Large intestine (tissue), 3 donors: ENCODE measurements around the gene PRDM15. TPM values are rescaled to one million over a fixed set of nuclear protein-coding genes. Genes with fewer than 3 reads are reported as not detected.
A peak's percentile ranks its signal among the peaks of the same experiment; 100 is the strongest.

Source experiments
- DNase-seq, 2 donors: peaks; one replicate each; pipeline versions ENCODE4 v3.0.0 to v3.0.0-alpha.2; 2013
- H3K27ac ChIP-seq: one replicate; pipeline ENCODE4 v1.5.1; 2013; ENCODE audit warnings: low read length
- H3K27me3 ChIP-seq: 2 replicates; pipeline ENCODE4 v1.6.1; 2013; ENCODE audit warnings: low read length; ENCODE audit not compliant: control insufficient read depth, insufficient read depth
- H3K36me3 ChIP-seq: 2 replicates; pipeline ENCODE4 v1.6.1; 2013; ENCODE audit warnings: low read length; ENCODE audit not compliant: control insufficient read depth, insufficient read depth
- H3K4me1 ChIP-seq: one replicate; pipeline ENCODE4 v1.6.1; 2013; ENCODE audit warnings: low read length; ENCODE audit not compliant: control insufficient read depth, insufficient read depth
- H3K4me3 ChIP-seq: one replicate; pipeline ENCODE4 v1.5.1; 2013; ENCODE audit warnings: low read length
- H3K9me3 ChIP-seq: one replicate; pipeline ENCODE4 v1.6.1; 2013; ENCODE audit warnings: mild to moderate bottlenecking, low read depth, low read length, moderate library complexity; ENCODE audit not compliant: control insufficient read depth
- WGBS: methylation state at CpG from one replicate; pipeline ENCODE4 v1.1.5; 2013; ENCODE audit warnings: low lambda C conversion rate; ENCODE audit not compliant: insufficient coverage; 5-methylcytosine and 5-hydroxymethylcytosine counted together
- polyA plus RNA-seq: library from polyadenylated mRNA; unstranded; fragments of 120-200 nt; gene quantifications from one replicate; pipeline ENCODE4 v1.2.1, GENCODE V29; 2013

PRDM15 gene
- polyA plus RNA-seq, 1 donor, result 6.0 TPM

GRCh38 chr21:41816583-41817165, 62.5 kb downstream of the PRDM15 start:
- H3K4me3 ChIP-seq, result no peak overlapping the region
- peak overlapping the region; percentile 38 for H3K27ac ChIP-seq
- no CpG with 5 or more reads among the region's 12 CpGs for WGBS
- DNase-seq, result peak; percentile 43 to 50
- H3K4me1 ChIP-seq, result peaks cover 4% of the 10 kb centered on the region
- H3K36me3 ChIP-seq, result peaks cover 28% of the 10 kb centered on the region
- no peaks in the 10 kb centered on the region for H3K27me3 ChIP-seq
- peaks cover 3% of the 10 kb centered on the region for H3K9me3 ChIP-seq

GRCh38 chr21:41815652-41816582, 63.2 kb downstream of the PRDM15 start:
- Histone ChIP-seq H3K9me3 (peaks cover 3% of the 10 kb centered on the region), H3K4me1 (peaks cover 4% of the 10 kb centered on the region), H3K4me3 (no peak overlapping the region), H3K36me3 (peaks cover 27% of the 10 kb centered on the region), H3K27me3 (no peaks in the 10 kb centered on the region), H3K27ac (no peak overlapping the region)
- WGBS, result no CpG with 5 or more reads among the region's 50 CpGs
- DNase-seq, result no peak

- H3K36me3 ChIP-seq, result peaks cover 28% of the 10 kb centered on the region
Measured at GRCh38 chr21:41813226-41813625, 65.9 kb downstream of the PRDM15 start.

GRCh38 chr21:41812679-41813078, 66.5 kb downstream of the PRDM15 start:
- DNase-seq, result no peak
- H3K36me3 ChIP-seq, result peaks cover 28% of the 10 kb centered on the region
- H3K27me3 ChIP-seq, result no peaks in the 10 kb centered on the region
- H3K4me3 ChIP-seq, result no peak overlapping the region
- peaks cover 3% of the 10 kb centered on the region for H3K9me3 ChIP-seq
- WGBS, result no CpG with 5 or more reads among the region's 13 CpGs
- H3K4me1 ChIP-seq, result peaks cover 4% of the 10 kb centered on the region
- no peak overlapping the region for H3K27ac ChIP-seq

More at GRCh38 chr21:41813226-41813625, 65.9 kb downstream of the PRDM15 start:
- no CpG with 5 or more reads among the region's 11 CpGs for WGBS
- peaks cover 4% of the 10 kb centered on the region for H3K4me1 ChIP-seq
- H3K9me3 ChIP-seq, result peaks cover 3% of the 10 kb centered on the region
- no peak overlapping the region for H3K4me3 ChIP-seq
- no peaks in the 10 kb centered on the region for H3K27me3 ChIP-seq
- H3K27ac ChIP-seq, result no peak overlapping the region
- DNase-seq, result no peak

- H3K27ac ChIP-seq, result no peak overlapping the region
- peaks cover 2% of the 10 kb centered on the region for H3K9me3 ChIP-seq
- H3K27me3 ChIP-seq, result no peaks in the 10 kb centered on the region
- H3K36me3 ChIP-seq, result peaks cover 26% of the 10 kb centered on the region
- DNase-seq, result no peak
- H3K4me3 ChIP-seq, result no peak overlapping the region
- WGBS, result no CpG with 5 or more reads among the region's 13 CpGs
- no peaks in the 10 kb centered on the region for H3K4me1 ChIP-seq
Measured at GRCh38 chr21:41810597-41810932, 68.6 kb downstream of the PRDM15 start.

GRCh38 chr21:41809891-41810596, 69.1 kb downstream of the PRDM15 start:
- Histone ChIP-seq H3K27ac (no peak overlapping the region), H3K27me3 (no peaks in the 10 kb centered on the region), H3K4me1 (no peaks in the 10 kb centered on the region), H3K36me3 (peaks cover 21% of the 10 kb centered on the region), H3K9me3 (no peaks in the 10 kb centered on the region), H3K4me3 (no peak overlapping the region)
- DNase-seq, result no peak
- 100% methylated on average over 1 of the region's 34 CpGs for WGBS

- no peak overlapping the region for H3K27ac ChIP-seq
- H3K4me1 ChIP-seq, result no peaks in the 10 kb centered on the region
- 92% methylated on average over 5 of the region's 22 CpGs for WGBS
- peaks cover 22% of the 10 kb centered on the region for H3K36me3 ChIP-seq
- no peak for DNase-seq
- H3K27me3 ChIP-seq, result no peaks in the 10 kb centered on the region
- no peak overlapping the region for H3K4me3 ChIP-seq
- no peaks in the 10 kb centered on the region for H3K9me3 ChIP-seq
Measured at GRCh38 chr21:41808846-41809245, 70.3 kb downstream of the PRDM15 start.

- WGBS, result no CpG with 5 or more reads among the region's 18 CpGs
- Histone ChIP-seq H3K27ac (no peak overlapping the region), H3K4me3 (no peak overlapping the region), H3K4me1 (no peaks in the 10 kb centered on the region), H3K27me3 (no peaks in the 10 kb centered on the region), H3K36me3 (peaks cover 19% of the 10 kb centered on the region), H3K9me3 (no peaks in the 10 kb centered on the region)
- no peak for DNase-seq
Measured at GRCh38 chr21:41808094-41808493, 71.0 kb downstream of the PRDM15 start.

GRCh38 chr21:41806773-41807172, 72.4 kb downstream of the PRDM15 start:
- peaks cover 16% of the 10 kb centered on the region for H3K36me3 ChIP-seq
- H3K4me3 ChIP-seq, result no peak overlapping the region
- H3K27me3 ChIP-seq, result no peaks in the 10 kb centered on the region
- no peak for DNase-seq
- H3K27ac ChIP-seq, result no peak overlapping the region
- no peaks in the 10 kb centered on the region for H3K9me3 ChIP-seq
- H3K4me1 ChIP-seq, result no peaks in the 10 kb centered on the region
- WGBS, result 100% methylated on average over 3 of the region's 4 CpGs

- Histone ChIP-seq H3K27me3 (no peaks in the 10 kb centered on the region), H3K4me3 (no peak overlapping the region), H3K36me3 (peaks cover 26% of the 10 kb centered on the region), H3K9me3 (no peaks in the 10 kb centered on the region), H3K27ac (no peak overlapping the region), H3K4me1 (no peaks in the 10 kb centered on the region)
- no CpG with 5 or more reads among the region's 4 CpGs for WGBS
- no peak for DNase-seq
Measured at GRCh38 chr21:41805643-41806042, 73.5 kb downstream of the PRDM15 start.
